Activated CD4-positive, CD25-positive, alpha-beta regulatory T cell (primary cell): ENCODE results near the gene IL1RAPL1.

Source experiments
- DNase-seq, 4 experiments: peaks; one replicate each; lab custom pipeline; 2025; lab: John Stamatoyannopoulos, UW

Gene IL1RAPL1

DNA sequence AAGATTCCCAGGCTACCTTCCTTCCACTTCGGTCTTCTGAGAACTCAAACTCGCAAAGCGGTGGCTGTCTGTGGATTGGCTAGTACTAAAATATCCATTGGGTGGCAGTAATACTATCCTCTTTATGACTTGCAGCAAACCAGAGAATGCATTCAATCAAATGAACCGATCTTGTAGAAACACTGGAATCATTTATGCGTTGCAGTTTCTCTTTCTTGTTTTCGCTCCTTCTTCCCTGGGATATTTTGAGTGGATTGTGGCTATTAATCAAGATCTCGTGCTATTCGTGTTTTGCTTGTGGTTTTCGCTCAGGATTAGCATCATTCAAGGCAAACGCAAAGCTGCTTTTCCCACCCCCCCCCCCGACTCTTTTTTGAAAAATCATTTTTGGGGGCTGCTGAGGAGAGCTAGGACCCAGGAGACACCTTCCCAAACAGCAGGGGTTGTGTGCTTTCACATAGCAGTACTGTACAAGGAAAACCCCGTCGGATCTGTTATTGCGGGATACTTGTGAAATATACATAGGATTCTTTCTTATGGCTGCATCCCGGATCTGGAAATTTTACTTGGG, at the start of gene IL1RAPL1:
Gene IL1RAPL1 (plus strand): TSS at position 466 of the 571 bp plus-strand sequence.
- DNase-seq, result no peak

DNA sequence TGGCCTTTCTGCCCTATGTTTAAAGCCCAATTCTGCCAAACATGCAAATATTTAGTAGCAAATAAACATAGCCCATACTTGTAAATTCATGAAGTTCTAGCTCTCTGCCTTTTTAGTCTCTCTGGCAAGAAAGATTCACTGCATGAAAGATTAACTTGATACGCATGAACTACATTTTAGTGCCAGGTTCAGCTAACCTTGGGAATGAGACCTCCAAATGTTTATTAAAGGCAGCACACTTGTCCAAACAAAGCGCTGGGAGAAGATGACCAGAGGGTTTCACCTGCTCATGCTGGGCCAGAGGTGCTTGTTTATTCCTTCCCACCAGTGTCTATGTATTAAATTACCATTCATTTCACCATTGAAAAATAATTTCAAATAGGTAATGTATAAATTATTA, 44.5 kb upstream of the IL1RAPL1 start:
- no peak for DNase-seq

DNA sequence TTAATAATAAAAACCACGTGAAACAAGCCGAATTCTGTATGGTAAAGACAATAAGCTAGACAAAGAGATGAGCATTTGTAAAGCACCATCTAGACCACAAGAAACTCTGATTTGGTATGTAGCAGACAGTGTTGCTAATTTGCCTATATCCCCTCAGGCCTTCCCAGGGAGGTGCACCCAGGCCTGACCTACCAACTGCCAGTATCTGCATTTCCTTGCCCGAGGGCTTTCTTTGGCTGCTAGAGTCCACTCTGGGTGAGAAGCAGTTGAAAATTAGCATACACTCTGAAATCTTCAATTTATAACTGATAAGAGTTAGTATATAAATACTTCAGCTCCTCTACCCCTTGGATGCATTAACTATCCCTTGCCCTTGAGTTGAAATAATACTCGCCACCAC, 37.4 kb upstream of the IL1RAPL1 start:
- no peak for DNase-seq

DNA sequence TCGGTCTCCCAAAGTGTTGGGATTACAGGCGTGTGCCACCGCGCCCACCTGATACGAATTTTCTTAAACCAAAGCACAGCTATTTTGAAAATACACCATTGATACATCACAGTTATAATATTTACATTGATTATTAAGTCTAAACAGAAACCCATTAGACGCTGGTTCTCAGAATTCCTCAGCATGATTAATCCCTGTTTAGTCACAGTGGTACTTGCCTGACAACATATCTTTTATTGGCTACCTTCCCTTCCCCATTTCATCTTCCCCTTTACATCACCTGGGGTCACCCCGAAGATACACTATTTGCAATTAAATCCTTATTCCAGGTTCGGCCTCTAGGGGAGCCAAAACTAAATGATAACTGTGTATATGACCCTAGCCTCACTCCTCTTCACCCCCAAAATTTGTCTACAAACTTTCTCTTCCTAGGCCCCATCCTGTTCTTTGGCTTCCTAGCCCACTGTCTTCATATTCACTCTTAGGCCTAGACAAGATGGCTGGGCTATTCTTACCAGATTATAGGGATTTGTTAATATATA, 36.8 kb upstream of the IL1RAPL1 start:
- no peak for DNase-seq

DNA sequence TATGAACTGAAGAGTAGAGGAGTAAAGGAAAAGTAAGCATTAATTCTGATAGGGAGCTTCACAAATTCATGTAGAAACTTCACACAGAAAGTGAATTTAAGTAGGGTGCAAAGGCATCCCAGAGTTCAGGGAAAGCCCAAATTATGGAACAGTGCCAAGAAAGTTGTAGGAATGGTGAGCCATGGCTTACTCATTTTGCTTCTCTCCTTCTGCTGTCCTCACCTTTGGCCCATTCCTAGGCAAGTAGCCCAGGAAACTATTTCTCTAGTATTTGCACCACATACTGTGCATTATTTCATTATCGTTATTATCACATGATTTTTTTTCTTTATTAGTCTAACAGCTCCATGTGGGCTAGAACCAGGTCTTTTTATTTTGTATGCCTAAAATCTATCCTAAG, 34.9 kb upstream of the IL1RAPL1 start:
- no peak for DNase-seq

DNA sequence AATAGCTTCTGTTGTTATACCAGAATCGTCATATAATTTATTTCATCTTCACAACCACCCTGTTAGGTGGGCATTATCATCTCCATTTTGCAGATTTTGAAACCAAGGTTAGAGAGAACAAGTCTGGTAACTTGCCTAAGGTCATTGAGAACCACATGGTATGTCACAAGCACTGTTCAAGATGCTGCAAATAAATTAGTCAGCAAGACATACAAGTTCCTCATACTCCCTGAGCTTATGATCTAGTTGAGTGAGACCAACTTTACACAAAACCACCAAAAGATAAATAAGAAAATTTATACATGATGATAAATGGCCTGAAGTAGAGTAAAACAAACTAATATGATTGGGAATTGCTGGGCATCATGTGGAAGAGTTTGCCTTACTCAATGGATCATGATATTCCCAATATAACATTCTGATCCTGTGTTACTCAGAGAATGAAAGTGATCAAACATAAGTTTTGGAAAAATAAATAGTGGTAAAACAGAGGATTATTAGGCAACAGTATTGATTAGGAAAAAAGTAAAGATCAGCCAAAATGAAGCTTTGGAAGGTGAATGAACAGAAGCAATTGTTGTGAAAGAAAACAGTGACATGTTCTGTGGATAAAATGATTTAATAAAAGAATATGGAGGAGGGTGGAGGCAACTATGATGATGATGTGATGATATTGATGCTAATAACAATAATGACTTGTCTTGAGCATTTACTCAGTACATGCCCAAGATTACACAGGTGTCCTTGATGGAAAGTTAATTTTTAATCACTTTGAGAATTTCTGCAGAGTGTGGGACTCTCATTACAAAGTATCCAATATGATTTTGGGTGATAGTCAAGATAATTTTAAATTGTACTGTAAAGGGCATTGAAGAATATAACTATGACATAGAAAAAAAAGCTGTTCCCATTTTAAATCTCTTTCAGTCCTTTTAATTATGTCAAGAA, 34.1 kb upstream of the IL1RAPL1 start:
- no peak for DNase-seq

DNA sequence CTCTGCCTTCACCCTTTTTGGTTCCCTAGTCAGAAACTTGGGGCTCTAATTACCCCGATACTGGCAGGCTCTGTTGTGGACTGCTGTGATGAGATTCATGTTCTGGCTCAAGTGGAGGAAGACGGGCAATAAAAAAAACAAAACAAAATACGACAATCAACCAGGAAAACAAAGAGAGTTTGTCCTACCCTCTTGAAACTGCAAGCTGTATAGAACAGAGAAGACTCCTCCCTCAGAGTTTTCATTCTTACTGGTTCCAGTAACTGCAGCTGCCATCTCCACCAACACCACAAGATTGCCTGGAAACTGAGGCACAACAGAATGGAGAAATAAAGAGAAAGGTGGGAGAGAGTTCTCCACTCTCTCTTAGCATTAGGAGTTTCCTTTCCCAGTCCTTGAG, 11.1 kb upstream of the IL1RAPL1 start:
- no peak for DNase-seq

DNA sequence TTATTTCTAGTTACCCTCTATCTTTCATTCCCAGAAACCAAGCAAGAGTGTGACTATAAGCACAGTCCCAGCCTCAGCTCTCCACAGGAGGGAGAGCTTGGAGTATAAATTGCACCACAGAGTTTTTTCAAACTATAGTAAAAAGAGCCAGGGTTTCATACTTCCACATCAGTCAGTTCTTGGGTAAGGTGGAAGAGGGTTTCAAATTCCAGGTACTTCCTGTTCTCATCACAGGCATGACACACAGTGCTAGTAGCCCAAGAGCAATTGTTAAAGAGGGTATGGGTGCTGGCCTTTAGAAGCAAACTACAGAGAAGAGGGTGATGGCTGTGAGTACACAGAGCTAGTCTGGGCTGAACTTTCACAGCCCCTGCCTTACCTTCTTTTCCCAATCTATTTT, 5.7 kb upstream of the IL1RAPL1 start:
- no peak for DNase-seq

DNA sequence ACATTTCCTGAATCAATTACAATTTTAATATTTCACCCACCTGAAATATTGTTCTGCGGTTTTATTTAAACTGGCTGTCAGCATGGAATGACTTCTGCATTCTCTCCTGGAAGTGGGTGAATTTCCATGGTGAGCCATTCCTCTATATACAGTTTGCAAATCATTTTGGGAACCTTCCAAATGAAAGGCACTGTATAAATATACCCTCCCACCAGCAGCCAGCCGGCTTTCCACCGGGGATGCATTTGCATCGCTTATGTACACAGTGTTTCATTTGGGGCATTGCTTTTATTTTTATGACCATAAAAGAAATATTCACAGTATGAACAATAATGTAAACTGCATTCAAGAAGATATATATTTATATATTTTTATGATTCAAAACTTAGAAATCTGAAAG, 4.7 kb upstream of the IL1RAPL1 start:
- DNase-seq, result no peak

DNA sequence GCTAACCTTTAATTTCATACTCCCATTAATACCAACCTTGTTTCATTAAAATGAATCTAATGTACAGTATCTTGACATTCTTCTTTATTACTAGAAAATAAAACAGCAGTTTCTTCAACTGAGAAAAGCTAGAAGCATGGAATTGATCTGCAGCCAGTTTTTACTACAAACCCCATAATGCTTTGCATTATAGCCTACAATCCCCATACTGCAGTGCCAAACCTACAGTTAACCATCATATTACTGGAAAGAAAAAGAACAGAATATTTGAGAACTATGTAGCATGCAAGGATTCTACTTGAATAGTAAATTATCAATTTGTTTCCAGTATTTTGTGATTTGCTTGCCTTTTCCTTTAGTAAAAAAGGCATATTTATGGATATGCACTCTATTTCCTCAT, 3.2 kb upstream of the IL1RAPL1 start:
- no peak for DNase-seq

DNA sequence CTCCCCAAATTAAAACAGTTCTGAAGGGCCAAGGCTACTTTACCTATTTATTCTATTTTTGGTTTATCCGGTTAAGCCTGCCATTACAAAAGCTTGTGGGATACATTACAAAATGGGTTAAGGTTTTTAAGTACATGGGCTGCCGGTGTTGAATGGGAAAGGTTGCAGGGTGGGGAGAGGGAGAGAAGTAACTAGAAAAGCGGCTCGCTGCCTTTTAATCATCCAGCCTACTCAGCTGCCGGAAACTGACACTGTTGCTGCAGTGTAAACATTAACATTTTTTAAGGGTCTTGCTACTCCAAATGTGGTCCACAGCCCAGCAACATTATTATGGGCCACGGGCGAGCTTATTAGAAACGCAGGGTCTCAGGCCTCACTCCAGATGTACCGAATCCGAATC, 1.5 kb upstream of the IL1RAPL1 start:
- no peak for DNase-seq

DNA sequence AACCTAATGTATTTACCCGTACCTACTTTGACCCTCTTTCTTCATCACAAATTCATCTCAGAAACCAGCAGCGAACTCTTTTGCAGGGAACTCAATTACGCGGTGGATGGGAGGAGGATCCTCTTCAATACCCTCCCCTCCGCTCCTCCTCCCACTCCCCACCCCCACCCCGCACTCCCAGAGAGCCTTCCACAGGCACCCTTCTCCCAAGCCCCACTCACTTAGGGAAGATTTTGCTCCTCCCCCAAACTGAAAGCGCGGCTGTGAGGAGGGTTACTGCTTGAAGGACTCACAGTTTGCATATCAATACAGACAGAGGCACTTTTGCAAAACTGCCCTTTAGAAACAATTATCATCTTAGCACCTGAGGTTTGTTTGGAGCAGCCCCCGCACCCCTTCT, 960 bp upstream of the IL1RAPL1 start:
- no peak for DNase-seq

DNA sequence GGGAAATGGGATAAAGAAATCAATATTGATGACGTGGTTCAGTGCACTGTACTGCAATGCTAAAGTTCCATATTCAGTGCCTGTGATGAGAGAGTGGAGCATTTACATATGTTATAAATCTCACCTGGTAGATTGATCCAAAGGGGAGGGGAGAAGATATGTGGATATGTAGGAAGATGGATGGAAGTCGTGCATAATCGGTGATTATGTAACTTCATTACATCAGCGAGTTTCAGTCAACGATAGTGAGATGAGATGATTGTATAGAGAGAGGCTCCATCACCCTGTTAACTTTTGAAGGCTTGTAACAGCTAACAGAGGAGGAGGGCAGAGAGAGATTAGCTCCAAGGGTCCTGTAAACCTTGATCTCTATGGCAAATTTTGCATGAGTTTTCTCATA, 1.8 kb downstream of the IL1RAPL1 start:
- no peak for DNase-seq

DNA sequence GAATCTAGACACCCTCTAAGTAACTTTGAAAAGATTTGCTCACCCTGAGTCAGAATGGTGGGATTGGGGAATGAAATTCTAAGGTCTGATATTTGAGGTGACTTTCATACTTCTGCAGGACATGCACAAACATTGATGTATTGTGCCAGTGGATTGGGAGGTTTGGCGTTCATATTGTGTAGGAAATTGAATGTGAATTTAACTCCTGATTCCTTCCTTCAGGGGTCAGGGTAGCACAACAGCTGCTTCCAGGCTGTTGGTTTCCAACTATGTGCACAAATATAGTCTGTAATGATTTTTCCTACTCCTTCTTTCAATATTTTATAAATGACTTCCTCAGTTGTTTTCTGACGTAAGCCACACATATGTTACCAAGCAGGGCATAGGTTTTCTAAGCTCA, 3.1 kb downstream of the IL1RAPL1 start:
- DNase-seq, result no peak

DNA sequence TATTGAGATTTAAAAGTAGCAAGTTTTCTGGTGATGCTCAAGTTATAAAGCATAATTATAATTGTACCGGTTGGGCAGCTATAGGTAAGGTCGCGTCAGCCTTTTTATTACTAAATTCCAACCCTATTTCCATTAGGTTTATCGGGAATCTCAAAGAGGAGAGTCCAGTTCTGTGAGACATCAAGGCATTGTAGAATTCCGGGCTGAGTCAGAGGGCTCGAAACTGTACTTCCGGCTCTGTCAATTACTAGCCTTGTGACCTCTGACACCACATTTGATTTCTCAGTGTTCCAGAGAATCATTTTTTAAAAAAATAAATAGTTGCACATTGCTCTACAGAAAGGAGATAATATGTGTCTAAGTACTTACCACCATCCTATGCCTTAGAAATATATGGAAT, 4.3 kb downstream of the IL1RAPL1 start:
- no peak for DNase-seq

DNA sequence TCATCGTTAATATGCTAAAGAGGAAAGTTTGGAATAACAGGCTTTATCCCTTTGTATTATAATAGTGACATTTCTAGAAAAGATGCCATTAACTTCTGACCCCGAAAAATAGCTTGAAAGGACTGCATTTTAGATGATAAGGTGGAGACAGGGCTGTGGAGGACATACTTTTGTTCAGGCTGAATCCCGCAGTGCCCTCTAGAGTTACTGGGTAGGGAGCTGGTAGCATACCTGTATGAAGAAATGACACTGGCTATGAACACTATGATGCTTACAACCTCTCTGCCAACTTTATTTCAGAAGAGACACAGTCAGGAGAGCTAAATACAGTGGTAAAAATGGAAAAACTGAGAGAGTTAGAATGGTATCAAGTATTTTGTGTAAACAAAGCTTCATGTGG, 8.1 kb downstream of the IL1RAPL1 start:
- no peak for DNase-seq

DNA sequence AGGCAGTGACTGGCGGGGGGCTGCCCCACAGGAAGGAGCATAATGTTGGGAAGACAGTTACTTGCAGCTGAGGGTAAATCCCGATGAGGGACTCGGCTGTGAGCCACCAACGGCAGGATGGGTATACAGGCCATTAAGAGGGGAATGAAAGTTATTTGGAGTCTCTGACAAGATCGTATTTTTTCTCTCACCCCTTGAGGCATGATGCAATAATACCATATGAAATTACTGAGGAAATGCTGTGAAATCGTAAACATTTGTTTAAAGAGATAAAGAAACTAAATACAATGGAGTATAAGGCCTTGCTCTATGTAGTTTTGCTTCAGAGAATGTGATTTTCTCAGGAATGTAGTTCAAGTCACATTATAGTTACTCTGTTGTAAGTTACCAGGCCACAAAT, 12.7 kb downstream of the IL1RAPL1 start:
- no peak for DNase-seq

DNA sequence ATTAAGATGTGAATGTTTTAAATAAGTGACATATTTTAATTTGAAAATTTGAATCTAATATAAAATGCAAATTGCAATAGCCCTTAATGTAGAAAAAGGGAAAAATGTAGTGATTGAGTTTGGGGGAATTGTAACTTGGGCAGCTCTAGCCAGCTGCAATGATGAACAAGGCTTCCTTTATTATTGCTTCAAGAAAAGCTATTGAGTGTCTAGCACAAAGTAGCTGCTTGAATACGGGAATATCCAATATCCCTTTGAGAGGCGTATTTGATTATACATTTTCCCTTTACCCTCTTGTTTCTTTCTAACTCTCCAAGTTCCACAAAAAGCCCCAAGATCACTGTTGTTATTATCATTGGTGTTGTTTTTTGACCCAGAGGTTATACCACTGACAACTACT, 21.8 kb downstream of the IL1RAPL1 start:
- no peak for DNase-seq

DNA sequence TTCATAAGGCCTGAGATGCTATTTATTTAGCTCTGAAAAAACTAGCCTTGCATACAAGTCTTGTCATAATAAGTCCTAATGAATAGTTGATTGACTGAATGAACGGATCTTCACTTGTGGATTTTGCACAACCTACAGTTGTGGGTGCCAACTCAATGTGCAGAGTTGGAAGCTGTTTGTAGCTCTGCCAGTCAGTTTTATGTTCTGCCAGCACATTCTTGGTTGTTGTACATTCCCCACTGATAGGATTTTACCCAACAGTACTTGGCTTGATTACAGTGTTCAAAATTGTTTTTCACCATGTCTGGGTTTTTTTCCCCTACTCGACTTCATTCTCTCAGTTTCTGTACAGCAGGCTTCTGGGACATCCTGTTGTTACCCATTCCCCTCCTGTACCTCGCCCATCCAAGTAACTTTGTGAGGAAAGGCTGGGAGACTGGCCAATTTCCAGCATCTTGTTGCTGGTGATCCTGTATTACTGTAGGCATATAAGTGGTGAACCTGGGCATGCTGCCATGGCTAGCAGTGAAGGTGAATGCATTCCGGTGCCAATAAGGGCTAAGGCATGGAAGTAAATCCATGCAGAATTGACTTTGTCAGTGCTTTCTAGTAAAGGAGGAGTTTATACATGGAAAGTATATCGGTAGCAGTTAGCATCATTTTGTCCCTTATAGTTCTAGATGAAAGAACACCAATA, 22.8 kb downstream of the IL1RAPL1 start:
- DNase-seq, result no peak

DNA sequence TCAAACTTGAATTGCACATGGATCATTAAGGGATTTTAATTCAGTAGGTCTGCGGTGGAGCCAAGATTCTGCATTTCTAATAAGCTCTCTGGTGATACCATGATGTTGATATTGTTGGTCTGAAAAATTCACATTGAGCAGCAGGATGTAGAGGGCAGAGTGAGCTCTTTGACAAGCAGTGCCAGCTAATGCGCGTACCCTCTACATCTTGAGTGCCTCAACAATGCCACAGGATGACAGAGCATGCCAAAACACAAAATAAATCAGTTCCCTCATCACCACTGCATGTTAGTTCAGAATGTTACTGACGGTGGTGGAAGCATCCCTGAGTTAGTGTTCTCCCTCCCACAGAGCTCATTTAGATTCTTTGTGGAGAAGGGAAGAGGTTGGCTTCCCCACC, 23.5 kb downstream of the IL1RAPL1 start:
- DNase-seq, result no peak

DNA sequence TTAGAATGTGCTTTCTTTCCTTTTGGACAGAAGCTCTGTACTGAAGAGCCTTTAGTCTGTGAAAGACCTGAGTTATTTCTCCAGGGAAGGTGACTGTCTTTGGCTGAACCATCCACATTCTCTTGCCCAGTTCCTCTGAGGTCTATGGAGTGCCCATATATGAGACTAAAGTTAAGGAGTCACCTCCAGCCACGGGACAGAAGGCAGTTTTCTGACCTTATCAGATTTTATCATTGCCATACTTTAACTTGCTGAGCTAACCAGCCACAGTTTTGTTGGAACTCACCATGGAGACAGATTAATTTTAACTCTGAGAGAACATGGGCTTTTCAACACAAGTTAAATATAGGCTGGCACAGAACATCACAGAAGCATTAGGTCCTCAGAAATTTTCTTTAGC, 26.3 kb downstream of the IL1RAPL1 start:
- DNase-seq, result no peak

DNA sequence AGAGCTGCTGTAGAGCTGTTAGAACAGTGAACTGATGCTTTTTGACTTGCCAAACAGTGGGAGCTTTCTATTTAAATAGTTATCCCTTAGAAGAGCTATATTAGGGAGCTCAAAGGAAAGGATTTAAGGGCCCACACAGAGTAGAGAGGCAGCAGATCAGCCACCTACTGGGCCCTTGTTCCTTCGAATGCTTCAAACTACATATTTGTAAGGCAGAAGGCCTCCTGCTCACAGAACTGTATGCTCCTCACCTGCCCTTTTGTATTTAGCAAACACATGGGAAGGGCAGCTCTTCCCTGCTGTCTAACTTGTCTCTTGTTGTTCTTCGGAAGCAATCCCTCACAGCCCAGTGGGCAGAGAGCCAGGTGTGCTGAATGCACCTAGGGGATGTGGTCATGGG, 38.0 kb downstream of the IL1RAPL1 start:
- DNase-seq, result no peak

DNA sequence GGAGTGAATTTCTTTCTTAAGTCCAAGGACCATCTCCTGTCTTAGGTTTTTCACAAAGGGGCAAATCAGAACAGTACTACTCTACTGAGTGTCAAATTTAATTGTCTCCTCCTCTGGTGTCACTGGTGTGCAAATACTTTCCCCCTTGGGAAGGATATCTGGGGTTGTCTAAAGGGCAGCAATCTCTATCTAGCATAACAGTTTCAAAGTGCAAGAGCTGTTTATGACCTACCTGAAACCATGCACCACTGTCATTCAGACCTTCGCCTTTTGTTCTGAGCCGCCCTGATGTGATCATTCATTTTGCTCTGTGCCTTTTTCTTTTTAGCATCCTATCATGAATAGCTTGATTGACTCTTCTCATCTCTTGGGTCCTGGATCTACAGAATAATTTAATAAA, 39.3 kb downstream of the IL1RAPL1 start:
- no peak for DNase-seq
